ENCODE measurements around the gene ST8SIA2.

- TF ChIP-seq POLR2A (IDR thresholded peaks at IDR 0.05) (no peak), CTCF (IDR thresholded peaks at IDR 0.05) (no peak)
Measured at GRCh38 chr15:92492551-92493115, 99.0 kb downstream of the ST8SIA2 start.
